ENCODE results near the gene RGS2. TPM values are rescaled to one million over a fixed set of nuclear protein-coding genes. Genes with fewer than 3 reads are reported as not detected.

The RGS2 gene
- polyA plus RNA-seq, 1 donor from 2014 or later, result 189 TPM

- Histone ChIP-seq H3K27me3 (ENCODE audit: insufficient read depth, low read depth, low read length) (no peaks in the 10 kb centered on the region), H3K9ac (ENCODE audit: low read length) (no peak overlapping the region), H2AFZ (ENCODE audit: low read depth, low read length) (no peak overlapping the region), H4K20me1 (ENCODE audit: insufficient read depth) (no peaks in the 10 kb centered on the region), H3K4me2 (ENCODE audit: low read length) (no peak overlapping the region), H3K36me3 (ENCODE audit: insufficient read depth, low read length) (no peaks in the 10 kb centered on the region), H3F3A (ENCODE audit: insufficient read depth, low read length, poor library complexity, severe bottlenecking) (no peaks in the 10 kb centered on the region), H3K9me3 (ENCODE audit: low read length) (no peaks in the 10 kb centered on the region), H3K9me2 (ENCODE audit: insufficient read depth, low read length) (no peaks in the 10 kb centered on the region), H3K27ac (ENCODE audit: low read length) (no peak overlapping the region), H3K4me3 (ENCODE audit: low read length) (no peak overlapping the region), H3K79me2 (replicated peaks; ENCODE audit: insufficient read depth, low read length) (no peaks in the 10 kb centered on the region)
- TF ChIP-seq SMC3 (conservative IDR thresholded peaks at IDR 0.05; ENCODE audit: poor library complexity), result no peak
- no peak for TF ChIP-seq RAD21 (conservative IDR thresholded peaks at IDR 0.05)
- TF ChIP-seq EZH2 (IDR thresholded peaks at IDR 0.05; ENCODE audit: borderline replicate concordance, insufficient read depth, low read length, poor library complexity, severe bottlenecking), result no peak
- no peak for TF ChIP-seq TAF1 (IDR thresholded peaks at IDR 0.05; ENCODE audit: low read depth)
- TF ChIP-seq MXI1 (conservative IDR thresholded peaks at IDR 0.05; ENCODE audit: poor library complexity, severe bottlenecking), result no peak
Measured at GRCh38 chr1:192797891-192798290, 10.9 kb upstream of the RGS2 start.

DNA sequence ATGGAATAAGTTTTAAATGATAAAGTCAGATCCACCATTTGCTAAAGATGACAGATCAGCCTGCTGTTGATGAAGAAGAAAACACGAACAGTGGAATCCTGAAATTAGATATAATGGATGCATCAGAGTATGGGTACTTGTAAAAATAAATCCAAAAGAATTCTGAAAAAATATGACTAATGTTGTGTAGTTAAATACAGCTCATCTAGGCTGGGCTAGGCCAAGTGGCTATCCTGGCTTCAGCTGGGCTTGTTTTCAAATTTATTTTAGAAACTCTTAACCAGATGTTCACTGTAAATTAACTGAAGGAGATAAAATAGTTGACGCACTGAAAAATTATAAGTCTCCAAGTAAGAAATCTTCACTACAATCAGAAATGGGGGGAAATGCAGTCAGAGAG is 7.4 kb upstream of the RGS2 start:
- no peak overlapping the region for H3K27ac ChIP-seq (ENCODE audit: low read length)
- H3F3A ChIP-seq (ENCODE audit: insufficient read depth, low read length, poor library complexity, severe bottlenecking), result no peaks in the 10 kb centered on the region
- H2AFZ ChIP-seq (ENCODE audit: low read depth, low read length), result no peak overlapping the region
- H3K79me2 ChIP-seq (replicated peaks; ENCODE audit: insufficient read depth, low read length), result no peaks in the 10 kb centered on the region
- no peaks in the 10 kb centered on the region for H3K9me3 ChIP-seq (ENCODE audit: low read length)
- no peaks in the 10 kb centered on the region for H4K20me1 ChIP-seq (ENCODE audit: insufficient read depth)
- no peak overlapping the region for H3K4me2 ChIP-seq (ENCODE audit: low read length)
- TF ChIP-seq MXI1 (conservative IDR thresholded peaks at IDR 0.05; ENCODE audit: poor library complexity, severe bottlenecking) (no peak), RAD21 (conservative IDR thresholded peaks at IDR 0.05) (no peak), EZH2 (IDR thresholded peaks at IDR 0.05; ENCODE audit: borderline replicate concordance, insufficient read depth, low read length, poor library complexity, severe bottlenecking) (no peak), TAF1 (IDR thresholded peaks at IDR 0.05; ENCODE audit: low read depth) (no peak), POLR2AphosphoS5 (IDR thresholded peaks at IDR 0.05) (no peak), SMC3 (conservative IDR thresholded peaks at IDR 0.05; ENCODE audit: poor library complexity) (no peak), EP300 (conservative IDR thresholded peaks at IDR 0.05; ENCODE audit: poor library complexity, severe bottlenecking) (no peak)
- TF ChIP-seq, protein P1, sequence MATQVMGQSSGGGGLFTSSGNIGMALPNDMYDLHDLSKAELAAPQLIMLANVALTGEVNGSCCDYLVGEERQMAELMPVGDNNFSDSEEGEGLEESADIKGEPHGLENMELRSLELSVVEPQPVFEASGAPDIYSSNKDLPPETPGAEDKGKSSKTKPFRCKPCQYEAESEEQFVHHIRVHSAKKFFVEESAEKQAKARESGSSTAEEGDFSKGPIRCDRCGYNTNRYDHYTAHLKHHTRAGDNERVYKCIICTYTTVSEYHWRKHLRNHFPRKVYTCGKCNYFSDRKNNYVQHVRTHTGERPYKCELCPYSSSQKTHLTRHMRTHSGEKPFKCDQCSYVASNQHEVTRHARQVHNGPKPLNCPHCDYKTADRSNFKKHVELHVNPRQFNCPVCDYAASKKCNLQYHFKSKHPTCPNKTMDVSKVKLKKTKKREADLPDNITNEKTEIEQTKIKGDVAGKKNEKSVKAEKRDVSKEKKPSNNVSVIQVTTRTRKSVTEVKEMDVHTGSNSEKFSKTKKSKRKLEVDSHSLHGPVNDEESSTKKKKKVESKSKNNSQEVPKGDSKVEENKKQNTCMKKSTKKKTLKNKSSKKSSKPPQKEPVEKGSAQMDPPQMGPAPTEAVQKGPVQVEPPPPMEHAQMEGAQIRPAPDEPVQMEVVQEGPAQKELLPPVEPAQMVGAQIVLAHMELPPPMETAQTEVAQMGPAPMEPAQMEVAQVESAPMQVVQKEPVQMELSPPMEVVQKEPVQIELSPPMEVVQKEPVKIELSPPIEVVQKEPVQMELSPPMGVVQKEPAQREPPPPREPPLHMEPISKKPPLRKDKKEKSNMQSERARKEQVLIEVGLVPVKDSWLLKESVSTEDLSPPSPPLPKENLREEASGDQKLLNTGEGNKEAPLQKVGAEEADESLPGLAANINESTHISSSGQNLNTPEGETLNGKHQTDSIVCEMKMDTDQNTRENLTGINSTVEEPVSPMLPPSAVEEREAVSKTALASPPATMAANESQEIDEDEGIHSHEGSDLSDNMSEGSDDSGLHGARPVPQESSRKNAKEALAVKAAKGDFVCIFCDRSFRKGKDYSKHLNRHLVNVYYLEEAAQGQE (IDR thresholded peaks at IDR 0.05; ENCODE audit: borderline replicate concordance), result no peak
- TF ChIP-seq, protein P2, sequence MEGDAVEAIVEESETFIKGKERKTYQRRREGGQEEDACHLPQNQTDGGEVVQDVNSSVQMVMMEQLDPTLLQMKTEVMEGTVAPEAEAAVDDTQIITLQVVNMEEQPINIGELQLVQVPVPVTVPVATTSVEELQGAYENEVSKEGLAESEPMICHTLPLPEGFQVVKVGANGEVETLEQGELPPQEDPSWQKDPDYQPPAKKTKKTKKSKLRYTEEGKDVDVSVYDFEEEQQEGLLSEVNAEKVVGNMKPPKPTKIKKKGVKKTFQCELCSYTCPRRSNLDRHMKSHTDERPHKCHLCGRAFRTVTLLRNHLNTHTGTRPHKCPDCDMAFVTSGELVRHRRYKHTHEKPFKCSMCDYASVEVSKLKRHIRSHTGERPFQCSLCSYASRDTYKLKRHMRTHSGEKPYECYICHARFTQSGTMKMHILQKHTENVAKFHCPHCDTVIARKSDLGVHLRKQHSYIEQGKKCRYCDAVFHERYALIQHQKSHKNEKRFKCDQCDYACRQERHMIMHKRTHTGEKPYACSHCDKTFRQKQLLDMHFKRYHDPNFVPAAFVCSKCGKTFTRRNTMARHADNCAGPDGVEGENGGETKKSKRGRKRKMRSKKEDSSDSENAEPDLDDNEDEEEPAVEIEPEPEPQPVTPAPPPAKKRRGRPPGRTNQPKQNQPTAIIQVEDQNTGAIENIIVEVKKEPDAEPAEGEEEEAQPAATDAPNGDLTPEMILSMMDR (IDR thresholded peaks at IDR 0.05; ENCODE audit: poor library complexity, severe bottlenecking), result no peak
- H3K9ac ChIP-seq (ENCODE audit: low read length), result no peak overlapping the region
- no peaks in the 10 kb centered on the region for H3K36me3 ChIP-seq (ENCODE audit: insufficient read depth, low read length)
- H3K27me3 ChIP-seq (ENCODE audit: insufficient read depth, low read depth, low read length), result no peaks in the 10 kb centered on the region
- H3K9me2 ChIP-seq (ENCODE audit: insufficient read depth, low read length), result no peaks in the 10 kb centered on the region
- H3K4me3 ChIP-seq (ENCODE audit: low read length), result no peak overlapping the region

Measured in neural cell (in vitro differentiated cells).